H1 (cell line): Measurements from ENCODE around the gene ZNF611.

Source experiments
- CREB1 ChIP-seq: IDR thresholded peaks from 2 replicates; pipeline ENCODE4 v1.6.1; 2012; ENCODE audit warnings: inconsistent platforms
- EP300 ChIP-seq, 2 experiments: IDR thresholded peaks; 1 replicate in 1 of 2; 2 replicates in 1 of 2; pipeline ENCODE4 v1.6.1; 2011 to 2012; ENCODE audit warnings: low read depth in 2 of 2, low read length in 2 of 2, mild to moderate bottlenecking in 2 of 2, borderline replicate concordance in 1 of 2, inconsistent platforms in 1 of 2, moderate library complexity in 1 of 2
- EZH2 ChIP-seq: fragments of 200-600 bp; sonication (generic); IDR thresholded peaks from 2 replicates; pipeline ENCODE4 v1.7.1; 2012; ENCODE audit warnings: low read depth, mild to moderate bottlenecking, moderate library complexity, low read length, inconsistent platforms; ENCODE audit not compliant: severe bottlenecking
- HDAC2 ChIP-seq, 2 experiments: fragments of 300-600 bp in 1 of 2; sonication (generic) in 1 of 2; IDR thresholded peaks; 2 replicates each; pipeline ENCODE4 v1.6.1; 2011 to 2012; ENCODE audit warnings: low read depth in 2 of 2, low read length in 2 of 2, mild to moderate bottlenecking in 2 of 2, moderate library complexity in 2 of 2, borderline replicate concordance in 1 of 2, inconsistent platforms in 1 of 2
- KDM1A ChIP-seq: fragments of 200-600, 300-600 bp; sonication (generic); IDR thresholded peaks from 2 replicates; pipeline ENCODE4 v1.7.1; 2016; ENCODE audit warnings: mild to moderate bottlenecking, low read length, borderline replicate concordance
- POLR2AphosphoS5 ChIP-seq: IDR thresholded peaks from 2 replicates; pipeline ENCODE4 v1.6.1; 2011; ENCODE audit warnings: low read depth, low read length
- USF2 ChIP-seq: IDR thresholded peaks from 2 replicates; pipeline ENCODE4 v1.6.1; 2011; ENCODE audit warnings: low read length, improper control_type of control experiment
- TF ChIP-seq, protein P1 (sequence below), 3 experiments: IDR thresholded peaks; 1 replicate in 2 of 3; 2 replicates in 1 of 3; pipeline versions ENCODE4 v1.5.1 to v1.6.1; 2011; ENCODE audit warnings: low read length in 3 of 3, mild to moderate bottlenecking in 3 of 3, inconsistent platforms in 2 of 3, low read depth in 1 of 3, moderate library complexity in 1 of 3; ENCODE audit not compliant: insufficient read depth in 1 of 3; ENCODE audit errors: control extremely low read depth in 1 of 3

DNA sequence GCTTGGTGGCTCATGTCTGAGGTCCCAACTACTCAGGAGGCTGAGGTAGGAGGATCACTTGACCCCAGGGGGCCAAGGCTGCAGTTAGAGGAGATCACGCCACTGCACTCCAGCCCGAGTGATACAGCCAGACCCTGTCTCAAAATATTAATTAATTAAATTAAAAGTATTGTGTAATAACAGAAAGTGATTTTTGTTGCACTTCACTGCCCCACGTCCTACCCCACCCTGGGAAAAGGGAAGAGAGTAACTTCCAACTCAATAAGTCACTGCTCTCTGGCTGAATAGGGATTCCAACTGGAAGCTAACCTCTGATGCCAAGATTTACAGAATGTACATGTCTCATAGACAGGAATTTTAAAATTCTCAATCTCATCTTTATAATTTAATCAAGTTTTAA lies 47.2 kb downstream of the ZNF611 start:
- TF ChIP-seq, protein P1, sequence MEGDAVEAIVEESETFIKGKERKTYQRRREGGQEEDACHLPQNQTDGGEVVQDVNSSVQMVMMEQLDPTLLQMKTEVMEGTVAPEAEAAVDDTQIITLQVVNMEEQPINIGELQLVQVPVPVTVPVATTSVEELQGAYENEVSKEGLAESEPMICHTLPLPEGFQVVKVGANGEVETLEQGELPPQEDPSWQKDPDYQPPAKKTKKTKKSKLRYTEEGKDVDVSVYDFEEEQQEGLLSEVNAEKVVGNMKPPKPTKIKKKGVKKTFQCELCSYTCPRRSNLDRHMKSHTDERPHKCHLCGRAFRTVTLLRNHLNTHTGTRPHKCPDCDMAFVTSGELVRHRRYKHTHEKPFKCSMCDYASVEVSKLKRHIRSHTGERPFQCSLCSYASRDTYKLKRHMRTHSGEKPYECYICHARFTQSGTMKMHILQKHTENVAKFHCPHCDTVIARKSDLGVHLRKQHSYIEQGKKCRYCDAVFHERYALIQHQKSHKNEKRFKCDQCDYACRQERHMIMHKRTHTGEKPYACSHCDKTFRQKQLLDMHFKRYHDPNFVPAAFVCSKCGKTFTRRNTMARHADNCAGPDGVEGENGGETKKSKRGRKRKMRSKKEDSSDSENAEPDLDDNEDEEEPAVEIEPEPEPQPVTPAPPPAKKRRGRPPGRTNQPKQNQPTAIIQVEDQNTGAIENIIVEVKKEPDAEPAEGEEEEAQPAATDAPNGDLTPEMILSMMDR (IDR thresholded peaks at IDR 0.05; ENCODE audit: control extremely low read depth in 1 of 3, insufficient read depth in 1 of 3, low read depth in 1 of 3, low read length in 3 of 3), result no peak
- no peak for TF ChIP-seq POLR2AphosphoS5
- TF ChIP-seq KDM1A, result no peak
- no peak for TF ChIP-seq USF2
- TF ChIP-seq HDAC2 (IDR thresholded peaks at IDR 0.05; ENCODE audit: borderline replicate concordance in 1 of 2, low read depth in 2 of 2, low read length in 2 of 2), result no peak
- no peak for TF ChIP-seq EZH2
- TF ChIP-seq CREB1, result no peak
- no peak for TF ChIP-seq EP300 (IDR thresholded peaks at IDR 0.05; ENCODE audit: borderline replicate concordance in 1 of 2, low read depth in 2 of 2, low read length in 2 of 2)
